ENCODE data around the gene GOPC. TPM values are rescaled to one million over a fixed set of nuclear protein-coding genes. Genes with fewer than 3 reads are reported as not detected.

The GOPC gene
- total RNA-seq, 1 experiment from 2014 or later, result 18.7 TPM

DNA sequence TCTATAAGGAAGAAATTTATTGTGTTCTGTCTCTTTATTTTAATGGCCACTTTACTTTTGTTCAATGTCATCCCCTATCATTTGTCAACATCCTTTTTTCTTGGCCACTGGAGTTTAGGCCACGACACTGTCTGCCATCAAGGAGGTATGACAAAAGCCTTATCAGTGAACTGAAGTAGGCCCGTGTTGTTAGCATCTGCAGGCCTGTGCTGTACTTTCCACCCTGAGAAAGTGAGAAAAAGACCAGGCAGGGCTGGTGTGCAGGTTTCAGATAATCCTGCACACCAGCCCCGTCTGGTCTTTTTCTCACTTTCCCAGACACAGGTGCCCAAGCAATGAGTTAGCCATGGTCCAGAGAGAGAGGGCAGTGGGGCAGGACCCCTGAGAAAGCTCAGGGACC lies 57.6 kb downstream of the GOPC start:
- Histone ChIP-seq H3K79me2 (ENCODE audit: insufficient read depth, low read length) (no peaks in the 10 kb centered on the region), H2BK12ac (ENCODE audit: insufficient read length, low read depth, low read length) (no peak overlapping the region), H3T11ph (ENCODE audit: low read length) (no peak overlapping the region), H3K79me1 (ENCODE audit: insufficient read depth, low read depth, low read length, poor library complexity, severe bottlenecking) (no peaks in the 10 kb centered on the region), H3K4me2 (ENCODE audit: insufficient read depth, insufficient read length, low read length) (no peak overlapping the region), H3K9me3 (ENCODE audit: control insufficient read depth, low read depth, low read length) (no peaks in the 10 kb centered on the region), H3K27ac (ENCODE audit: insufficient read length, low read depth, low read length) (no peak overlapping the region), H3K23me2 (ENCODE audit: insufficient read length, low read depth, low read length, poor library complexity, severe bottlenecking) (peaks cover 4% of the 10 kb centered on the region), H2BK5ac (ENCODE audit: insufficient read length, low read length) (no peak overlapping the region), H2AFZ (ENCODE audit: low read length) (no peak overlapping the region), H3K14ac (ENCODE audit: insufficient read depth, low read length) (no peak overlapping the region), H3K27me3 (ENCODE audit: insufficient read depth, low read length) (no peaks in the 10 kb centered on the region), H4K20me1 (ENCODE audit: control insufficient read depth, insufficient read depth, insufficient read length) (no peaks in the 10 kb centered on the region), H3K56ac (ENCODE audit: insufficient read length, low read depth, low read length) (no peak overlapping the region), H3K23ac (ENCODE audit: insufficient read length, low read depth, low read length) (no peak overlapping the region), H3K4me1 (ENCODE audit: insufficient read depth, low read length) (peaks cover 6% of the 10 kb centered on the region; the same call in 1 of the 2 replicates), H3K18ac (ENCODE audit: insufficient read length, low read depth, low read length) (no peak overlapping the region), H2BK120ac (ENCODE audit: low read depth, low read length, poor library complexity, severe bottlenecking) (no peak overlapping the region), H3K4ac (ENCODE audit: low read depth, low read length) (no peak overlapping the region), H4K91ac (ENCODE audit: insufficient read length, low read depth, low read length) (no peak overlapping the region), H2BK15ac (ENCODE audit: low read depth, low read length) (no peak overlapping the region), H3K9ac (ENCODE audit: extremely low read depth, insufficient read length, low read length) (no peak overlapping the region), H2AK5ac (ENCODE audit: insufficient read length, low read length) (no peak overlapping the region), H4K8ac (replicated peaks; ENCODE audit: insufficient read length, low read depth, low read length) (no peak overlapping the region), H4K5ac (ENCODE audit: insufficient read length, low read depth, low read length) (no peak overlapping the region), H2BK20ac (ENCODE audit: low read depth, low read length, poor library complexity, severe bottlenecking) (no peak overlapping the region)
- H3K4me3 Mint-ChIP-seq, result no peak overlapping the region
- H3K36me3 Mint-ChIP-seq (ENCODE audit: insufficient read depth in 1 of 3, low read depth in 3 of 3), result peaks cover 0 to 8% (median 3%) of the 10 kb centered on the region in 3 experiments; a peak in 4 of 7 replicates
- WGBS (ENCODE audit: extremely low coverage, insufficient read length, low lambda C conversion rate), result no CpG with 5 or more reads among the region's 3 CpGs
- H3K27ac Mint-ChIP-seq, result no peak overlapping the region
- TF ChIP-seq CTCF (conservative IDR thresholded peaks at IDR 0.05), result no peak
- no peak for DNase-seq
- no peaks in the 10 kb centered on the region for H3K27me3 Mint-ChIP-seq (ENCODE audit: low read depth)
- peaks cover 8 to 14% of the 10 kb centered on the region in 2 experiments; a peak in 3 of 4 replicates for H3K4me1 Mint-ChIP-seq
- no peaks in the 10 kb centered on the region for H3K9me3 Mint-ChIP-seq

All from H9 (cell line).